NB4 (cell line): ENCODE data around the gene CLEC2L.

ENCODE experiments used
- CTCF ChIP-seq: IDR thresholded peaks from one replicate; pipeline ENCODE4 v1.5.1; 2012; ENCODE audit warnings: low read depth, low read length
- MYC ChIP-seq: IDR thresholded peaks from 2 replicates; pipeline ENCODE4 v1.6.1; 2011; ENCODE audit warnings: low read depth, low read length
- POLR2A ChIP-seq: IDR thresholded peaks from 2 replicates; pipeline ENCODE4 v1.6.1; 2011; ENCODE audit warnings: mild to moderate bottlenecking; ENCODE audit not compliant: insufficient read length; ENCODE audit errors: extremely low read depth
- TF ChIP-seq, protein P1 (sequence below): IDR thresholded peaks from 2 replicates; pipeline ENCODE4 v1.6.1; 2011; ENCODE audit warnings: low read depth, low read length

DNA sequence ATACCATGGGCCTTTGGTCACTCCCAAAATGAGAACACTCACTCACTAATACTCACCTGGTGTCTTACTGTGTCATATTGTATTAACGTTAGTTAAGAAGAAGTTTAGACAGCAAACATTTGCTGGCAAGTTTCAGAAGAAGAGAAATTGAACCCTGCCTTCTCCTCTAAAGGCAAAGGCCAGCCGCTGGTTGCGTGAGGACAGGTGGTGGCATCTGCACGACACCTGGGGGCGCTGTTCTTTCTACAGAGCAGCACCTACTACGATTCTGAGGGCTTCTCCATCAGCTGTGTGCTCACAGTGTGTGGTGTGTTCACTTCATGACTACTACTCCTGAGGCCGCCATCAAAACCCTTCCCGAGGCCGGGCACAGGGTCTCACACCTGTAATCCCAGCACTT, 17.9 kb upstream of the CLEC2L start:
- TF ChIP-seq POLR2A (no peak), CTCF (peak; percentile 63), MYC (no peak)
- TF ChIP-seq, protein P1, sequence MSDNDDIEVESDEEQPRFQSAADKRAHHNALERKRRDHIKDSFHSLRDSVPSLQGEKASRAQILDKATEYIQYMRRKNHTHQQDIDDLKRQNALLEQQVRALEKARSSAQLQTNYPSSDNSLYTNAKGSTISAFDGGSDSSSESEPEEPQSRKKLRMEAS = no peak
